ENCODE measurements around the gene EIF3I. TPM values are rescaled to one million over a fixed set of nuclear protein-coding genes. Genes with fewer than 3 reads are reported as not detected.
A peak's percentile ranks its signal among the peaks of the same experiment; 100 is the strongest.

Gene EIF3I
- total and polyA plus RNA-seq, 10 of the 15 experiments (the other 5 are each of a cell fraction or from before 2014, with no cell fraction given), result 208 to 606 (median 352) TPM

- TF ChIP-seq REST (IDR thresholded peaks at IDR 0.05; ENCODE audit: low read depth, low read length), result no peak
- no peak for TF ChIP-seq ZSCAN29 (IDR thresholded peaks at IDR 0.05)
- TF ChIP-seq IRF4 (IDR thresholded peaks at IDR 0.05; ENCODE audit: low read depth, low read length), result no peak
- TF ChIP-seq, protein P1, sequence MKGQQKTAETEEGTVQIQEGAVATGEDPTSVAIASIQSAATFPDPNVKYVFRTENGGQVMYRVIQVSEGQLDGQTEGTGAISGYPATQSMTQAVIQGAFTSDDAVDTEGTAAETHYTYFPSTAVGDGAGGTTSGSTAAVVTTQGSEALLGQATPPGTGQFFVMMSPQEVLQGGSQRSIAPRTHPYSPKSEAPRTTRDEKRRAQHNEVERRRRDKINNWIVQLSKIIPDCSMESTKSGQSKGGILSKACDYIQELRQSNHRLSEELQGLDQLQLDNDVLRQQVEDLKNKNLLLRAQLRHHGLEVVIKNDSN (IDR thresholded peaks at IDR 0.05; ENCODE audit: borderline replicate concordance, extremely low read length, insufficient read depth, low read depth, low read length), result peak; percentile 77
- 0 out of 2 replicates have a peak, but pooled peaks have one; percentile 20 for TF ChIP-seq ZBTB11 (CRISPR knock-in tag; IDR thresholded peaks at IDR 0.05)
- TF ChIP-seq ZZZ3 (IDR thresholded peaks at IDR 0.05; ENCODE audit: control insufficient read depth, insufficient read length, low read depth), result no peak
- no peak for TF ChIP-seq KDM1A (IDR thresholded peaks at IDR 0.05; ENCODE audit: borderline replicate concordance)
- peak; percentile 62; the same call in 1 of the 2 replicates for TF ChIP-seq SMAD5 (IDR thresholded peaks at IDR 0.05; ENCODE audit: low read depth)
- peak; percentile 13 for TF ChIP-seq SIX5 (IDR thresholded peaks at IDR 0.05; ENCODE audit: low read depth, low read length, severe bottlenecking)
- TF ChIP-seq EGR1 (IDR thresholded peaks at IDR 0.05; ENCODE audit: borderline replicate concordance in 1 of 2, low read depth in 2 of 2, low read length in 2 of 2), result peak; percentile 57 to 99
- TF ChIP-seq ZNF274 (IDR thresholded peaks at IDR 0.05; ENCODE audit: insufficient read depth, insufficient read length), result no peak
- TF ChIP-seq ZNF622 (IDR thresholded peaks at IDR 0.05), result no peak
- TF ChIP-seq POLR2A (IDR thresholded peaks at IDR 0.05; ENCODE audit: low read depth, low read length), result peak; percentile 99
- TF ChIP-seq IKZF2 (IDR thresholded peaks at IDR 0.05), result peak in 1 of 2 experiments; percentile 37; a peak in 3 of 4 replicates
- TF ChIP-seq FOXK2 (IDR thresholded peaks at IDR 0.05), result no peak
- TF ChIP-seq TCF3 (IDR thresholded peaks at IDR 0.05; ENCODE audit: borderline replicate concordance, insufficient read depth, low read depth, low read length), result peak; percentile 53; the same call in 1 of the 2 replicates
- TF ChIP-seq, protein P2, sequence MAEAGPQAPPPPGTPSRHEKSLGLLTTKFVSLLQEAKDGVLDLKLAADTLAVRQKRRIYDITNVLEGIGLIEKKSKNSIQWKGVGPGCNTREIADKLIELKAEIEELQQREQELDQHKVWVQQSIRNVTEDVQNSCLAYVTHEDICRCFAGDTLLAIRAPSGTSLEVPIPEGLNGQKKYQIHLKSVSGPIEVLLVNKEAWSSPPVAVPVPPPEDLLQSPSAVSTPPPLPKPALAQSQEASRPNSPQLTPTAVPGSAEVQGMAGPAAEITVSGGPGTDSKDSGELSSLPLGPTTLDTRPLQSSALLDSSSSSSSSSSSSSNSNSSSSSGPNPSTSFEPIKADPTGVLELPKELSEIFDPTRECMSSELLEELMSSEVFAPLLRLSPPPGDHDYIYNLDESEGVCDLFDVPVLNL (IDR thresholded peaks at IDR 0.05; ENCODE audit: low read depth, low read length), result 0 out of 2 replicates have a peak, but pooled peaks have one; percentile 7
- peak; percentile 82; the same call in 1 of the 2 replicates for TF ChIP-seq DPF2 (IDR thresholded peaks at IDR 0.05)
- TF ChIP-seq EZH2 (IDR thresholded peaks at IDR 0.05; ENCODE audit: borderline replicate concordance, control insufficient read depth, low read depth, low read length), result no peak
- no peak for TF ChIP-seq SMAD1 (IDR thresholded peaks at IDR 0.05; ENCODE audit: low read depth, partially characterized antibody)
- 0 out of 2 replicates have a peak, but pooled peaks have one; percentile 32 for TF ChIP-seq ATF7 (IDR thresholded peaks at IDR 0.05; ENCODE audit: low read depth)
Observed at GRCh38 chr1:32179443-32180185, 42.6 kb upstream of the EIF3I start, which contains the start of gene TXLNA (continued).

Data from GM12878 (cell line).